H1 (cell line): ENCODE data around the gene BIN1. TPM values are rescaled to one million over a fixed set of nuclear protein-coding genes. Genes with fewer than 3 reads are reported as not detected.

ENCODE experiments used
- CTCF ChIA-PET: fragments of 300-600 bp; sonication (Branson Sonifier 250); formaldehyde crosslinking; loops from one replicate; lab custom pipeline; 2021; ENCODE audit not compliant: partially characterized antibody; lab: Charles Lee
- POLR2A ChIA-PET: fragments of 300-600 bp; sonication (Branson Sonifier 250); formaldehyde crosslinking; loops from one replicate; lab custom pipeline; 2021; ENCODE audit warnings: inconsistent platforms; ENCODE audit not compliant: partially characterized antibody; lab: Charles Lee
- DNase-seq, 2 experiments: peaks; one replicate each; pipeline versions ENCODE4 v3.0.0 to v3.0.0-alpha.2; 2010 to 2022; ENCODE audit warnings: low spot score in 2 of 2, low read depth in 1 of 2, mixed read lengths in 1 of 2
- FAIRE-seq: peaks from 2 replicates; lab custom pipeline; 2011; peaks lifted over from hg19 to GRCh38; lab: Jason Lieb, UNC
- H2AFZ ChIP-seq: 2 replicates; pipeline ENCODE4 v1.8.1; 2012; ENCODE audit warnings: low read length, inconsistent platforms
- H2AK5ac ChIP-seq: 2 replicates; pipeline ENCODE4 v1.6.1; 2013; ENCODE audit warnings: low read depth, low read length
- H2BK120ac ChIP-seq: replicated peaks from 2 replicates; pipeline ENCODE3; 2013; ENCODE audit warnings: low read depth, low read length, inconsistent platforms
- H2BK12ac ChIP-seq: 2 replicates; pipeline ENCODE4 v1.6.1; 2013; ENCODE audit warnings: low read depth, low read length
- H2BK15ac ChIP-seq: 2 replicates; pipeline ENCODE4 v1.6.1; 2013; ENCODE audit warnings: low read length
- H2BK20ac ChIP-seq: 2 replicates; pipeline ENCODE4 v1.6.1; 2013; ENCODE audit warnings: low read length
- H2BK5ac ChIP-seq: 2 replicates; pipeline ENCODE4 v1.6.1; 2013; ENCODE audit warnings: low read depth, low read length
- H3K14ac ChIP-seq: 2 replicates; pipeline ENCODE4 v1.6.1; 2013; ENCODE audit warnings: inconsistent platforms; ENCODE audit not compliant: insufficient read length
- H3K18ac ChIP-seq: 2 replicates; pipeline ENCODE4 v1.6.1; 2013; ENCODE audit warnings: low read length; ENCODE audit errors: extremely low read depth
- H3K23ac ChIP-seq: 2 replicates; pipeline ENCODE4 v1.6.1; 2013; ENCODE audit warnings: inconsistent platforms; ENCODE audit not compliant: insufficient read length
- H3K23me2 ChIP-seq: 2 replicates; pipeline ENCODE4 v1.6.1; 2013; ENCODE audit warnings: low read depth, low read length
- H3K27ac ChIP-seq: 2 replicates; pipeline ENCODE4 v1.6.1; 2011; ENCODE audit warnings: low read depth, low read length, inconsistent platforms
- H3K27me3 ChIP-seq, 4 experiments: replicated peaks in 1 of 4; 1 replicate in 1 of 4; 2 replicates in 3 of 4; pipeline versions ENCODE4 v1.6.1 to v1.8.1; 2011 to 2013; ENCODE audit warnings: low read length in 3 of 4, mild to moderate bottlenecking in 3 of 4, inconsistent platforms in 2 of 4, mixed read lengths in 2 of 4, moderate library complexity in 1 of 4; ENCODE audit not compliant: control insufficient read depth in 3 of 4, insufficient read depth in 3 of 4; ENCODE audit errors: extremely low read depth in 1 of 4
- H3K36me3 ChIP-seq, 4 experiments: 2 replicates each; pipeline versions ENCODE4 v1.6.1 to v1.8.1; 2011 to 2013; ENCODE audit warnings: mild to moderate bottlenecking in 4 of 4, low read length in 3 of 4, moderate library complexity in 2 of 4, control low read depth in 1 of 4, inconsistent platforms in 1 of 4; ENCODE audit not compliant: insufficient read depth in 4 of 4, control insufficient read depth in 2 of 4
- H3K4ac ChIP-seq: replicated peaks from 2 replicates; pipeline ENCODE3; 2013; ENCODE audit warnings: low read length, low read depth, mixed read lengths, inconsistent platforms; ENCODE audit not compliant: insufficient read length
- H3K4me1 ChIP-seq, 4 experiments: replicated peaks in 1 of 4; 1 replicate in 1 of 4; 2 replicates in 3 of 4; pipeline versions ENCODE4 v1.6.1 to v1.8.1; 2011 to 2013; ENCODE audit warnings: low read length in 3 of 4, inconsistent platforms in 2 of 4, mixed read lengths in 1 of 4; ENCODE audit not compliant: insufficient read depth in 4 of 4, control insufficient read depth in 3 of 4
- H3K4me2 ChIP-seq, 2 experiments: 2 replicates each; pipeline versions ENCODE4 v1.6.1 to v1.8.1; 2011 to 2013; ENCODE audit warnings: low read depth in 2 of 2, low read length in 2 of 2, control low read depth in 1 of 2, inconsistent platforms in 1 of 2, mild to moderate bottlenecking in 1 of 2; ENCODE audit not compliant: insufficient read depth in 1 of 2
- H3K4me3 ChIP-seq, 4 experiments: fragments of 200-600, 300-600 bp in 1 of 4; sonication (generic), shearing (Covaris generic), sonication (Bioruptor Twin) in 1 of 4; 2 replicates each; pipeline versions ENCODE4 v1.5.1 to v1.8.1; 2011 to 2016; ENCODE audit warnings: low read length in 4 of 4, low read depth in 3 of 4, control low read depth in 2 of 4, inconsistent platforms in 2 of 4, mild to moderate bottlenecking in 2 of 4, mixed read lengths in 1 of 4, moderate library complexity in 1 of 4; ENCODE audit not compliant: insufficient read depth in 2 of 4; ENCODE audit errors: extremely low read depth in 1 of 4
- H3K56ac ChIP-seq: replicated peaks from 2 replicates; pipeline ENCODE3; 2013; ENCODE audit warnings: low read depth, mild to moderate bottlenecking, mixed read lengths, low read length, inconsistent platforms; ENCODE audit not compliant: insufficient read length
- H3K79me1 ChIP-seq: 2 replicates; pipeline ENCODE4 v1.6.1; 2013; ENCODE audit warnings: low read depth, low read length, control low read depth
- H3K79me2 ChIP-seq, 2 experiments: 2 replicates each; pipeline versions ENCODE4 v1.6.1 to v1.8.1; 2012 to 2013; ENCODE audit warnings: low read length in 2 of 2, mild to moderate bottlenecking in 2 of 2, inconsistent platforms in 1 of 2; ENCODE audit not compliant: insufficient read depth in 2 of 2, control insufficient read depth in 1 of 2
- H3K9ac ChIP-seq, 4 experiments: replicated peaks in 1 of 4; 1 replicate in 1 of 4; 2 replicates in 3 of 4; pipeline versions ENCODE4 v1.6.1 to v1.8.1; 2011 to 2013; ENCODE audit warnings: low read depth in 3 of 4, low read length in 3 of 4, control low read depth in 2 of 4, mild to moderate bottlenecking in 2 of 4, moderate library complexity in 2 of 4, inconsistent platforms in 1 of 4; ENCODE audit errors: extremely low read depth in 1 of 4
- H3K9me3 ChIP-seq, 2 experiments: 2 replicates each; pipeline versions ENCODE4 v1.6.1 to v1.8.1; 2012 to 2013; ENCODE audit warnings: mild to moderate bottlenecking in 2 of 2, moderate library complexity in 2 of 2, control low read depth in 1 of 2, inconsistent platforms in 1 of 2, low read depth in 1 of 2, low read length in 1 of 2, mixed read lengths in 1 of 2; ENCODE audit not compliant: insufficient read depth in 2 of 2
- H4K20me1 ChIP-seq, 2 experiments: replicated peaks in 1 of 2; 2 replicates each; pipeline versions ENCODE3 to v1.8.1; 2011 to 2013; ENCODE audit warnings: inconsistent platforms in 2 of 2, low read length in 2 of 2, mild to moderate bottlenecking in 1 of 2; ENCODE audit not compliant: insufficient read depth in 2 of 2, control insufficient read depth in 1 of 2
- H4K5ac ChIP-seq: 2 replicates; pipeline ENCODE4 v1.6.1; 2013; ENCODE audit warnings: low read length, low read depth, mixed read lengths, inconsistent platforms; ENCODE audit not compliant: insufficient read length
- H4K8ac ChIP-seq: 2 replicates; pipeline ENCODE4 v1.8.0; 2013; ENCODE audit warnings: mild to moderate bottlenecking, moderate library complexity, low read length, inconsistent platforms; ENCODE audit not compliant: insufficient read depth; ENCODE audit errors: extremely low read depth
- H4K91ac ChIP-seq: replicated peaks from 2 replicates; pipeline ENCODE3; 2013; ENCODE audit warnings: low read length, mixed read lengths, inconsistent platforms; ENCODE audit not compliant: insufficient read length
- CBX8 ChIP-seq: fragments of 300-800, 300-1000 bp; sonication (generic); IDR thresholded peaks from 2 replicates; pipeline ENCODE4 v1.7.1; 2016; ENCODE audit warnings: low read depth, low read length, borderline replicate concordance
- FOSL1 ChIP-seq: IDR thresholded peaks from 2 replicates; pipeline ENCODE4 v1.6.1; 2011; ENCODE audit warnings: mild to moderate bottlenecking, low read depth, low read length, moderate library complexity; ENCODE audit not compliant: insufficient read depth
- JUND ChIP-seq: IDR thresholded peaks from 2 replicates; pipeline ENCODE4 v1.6.1; 2011; ENCODE audit warnings: mild to moderate bottlenecking, improper control_type of control experiment, low read length
- POLR2AphosphoS5 ChIP-seq: IDR thresholded peaks from 2 replicates; pipeline ENCODE4 v1.6.1; 2011; ENCODE audit warnings: low read depth, low read length
- RFX5 ChIP-seq: IDR thresholded peaks from 2 replicates; pipeline ENCODE4 v1.6.1; 2011; ENCODE audit warnings: low read depth, low read length, improper control_type of control experiment, borderline replicate concordance
- TBP ChIP-seq: IDR thresholded peaks from 2 replicates; pipeline ENCODE4 v1.6.1; 2011; ENCODE audit warnings: low read depth, low read length, improper control_type of control experiment
- WGBS, 2 experiments: shearing (Covaris generic) in 1 of 2; methylation state at CpG; one replicate each; pipeline versions ENCODE4 v1.1.6 to v1.1.7; 2013 to 2015; ENCODE audit warnings: low lambda C conversion rate in 2 of 2, mixed read lengths in 2 of 2, inconsistent platforms in 1 of 2, low coverage in 1 of 2, missing lambda C conversion rate in 1 of 2; ENCODE audit not compliant: insufficient replicate concordance in 2 of 2, insufficient coverage in 1 of 2, insufficient read length in 1 of 2; ENCODE audit errors: extremely low coverage in 1 of 2, missing lambda C conversion rate in 1 of 2; 5-methylcytosine and 5-hydroxymethylcytosine counted together
- polyA plus RNA-seq, 7 experiments: library from polyadenylated mRNA; depleted of rRNA in 3 of 7; stranded (reverse) in 5 of 7; unstranded in 2 of 7; fragments of >200 nt in 5 of 7; fragments of 200-250 nt in 2 of 7; gene quantifications; 1 replicate in 5 of 7; 2 replicates in 1 of 7; 4 replicates in 1 of 7; pipeline versions ENCODE4 v1.2.1 to v1.2.3, GENCODE V29; 2011 to 2013; ENCODE audit warnings: missing spikeins in 2 of 7, mixed read lengths in 2 of 7
- total RNA-seq: library from RNA; stranded (reverse); fragmentation: NEBNext Ultra II Directional; extraction: Animal tissue kit (Norgen Biotek cat#: 25700); gene quantifications from 2 replicates; pipeline ENCODE4 v1.2.1, GENCODE V29; 2021
- TF ChIP-seq, protein P1 (sequence below): IDR thresholded peaks from 2 replicates; pipeline ENCODE4 v1.6.1; 2011; ENCODE audit warnings: low read depth, mild to moderate bottlenecking, low read length; ENCODE audit not compliant: insufficient read depth

Gene BIN1
- total and polyA plus RNA-seq, 2 of the 8 experiments (the other 6 are each of a cell fraction or from before 2014, with no cell fraction given) = 23.6 to 35.6 TPM

DNA sequence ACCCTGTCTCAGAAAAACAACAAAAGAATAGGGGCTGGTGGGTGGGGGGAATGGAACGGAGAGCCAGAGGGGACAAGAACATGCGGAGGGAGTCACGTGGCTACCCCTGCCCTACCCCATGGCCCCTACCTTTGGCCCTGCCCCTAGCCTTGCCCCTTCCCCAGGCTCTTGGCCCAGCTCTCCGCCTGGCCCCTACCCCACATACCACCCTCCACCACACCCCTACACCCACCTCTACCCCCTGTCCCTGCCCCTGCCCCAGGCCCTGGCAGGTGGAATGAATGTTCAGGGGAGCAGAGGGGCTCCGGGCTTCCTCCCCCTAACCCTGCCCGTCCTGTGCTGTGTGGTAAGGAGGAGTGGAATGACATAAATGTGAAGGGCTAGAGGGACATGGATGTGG lies 15.1 kb downstream of the BIN1 start:
- H2BK5ac ChIP-seq = no peak overlapping the region
- H3K9me3 ChIP-seq = no peaks in the 10 kb centered on the region
- H3K9ac ChIP-seq = no peak overlapping the region
- TF ChIP-seq TBP (no peak), JUND (no peak), CBX8 (no peak), RFX5 (no peak), POLR2AphosphoS5 (no peak), FOSL1 (no peak)
- TF ChIP-seq, protein P1, sequence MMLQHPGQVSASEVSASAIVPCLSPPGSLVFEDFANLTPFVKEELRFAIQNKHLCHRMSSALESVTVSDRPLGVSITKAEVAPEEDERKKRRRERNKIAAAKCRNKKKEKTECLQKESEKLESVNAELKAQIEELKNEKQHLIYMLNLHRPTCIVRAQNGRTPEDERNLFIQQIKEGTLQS = no peak
- no peak overlapping the region for H3K23ac ChIP-seq
- no peak overlapping the region for H4K91ac ChIP-seq
- no peaks in the 10 kb centered on the region for H3K36me3 ChIP-seq
- H3K27me3 ChIP-seq = no peaks in the 10 kb centered on the region
- no peak overlapping the region for H4K8ac ChIP-seq
- H3K79me2 ChIP-seq = no peaks in the 10 kb centered on the region; a peak in 1 of 4 replicates
- no peak for DNase-seq
- no peak overlapping the region for H3K27ac ChIP-seq
- H2BK12ac ChIP-seq = peak overlapping the region; percentile 43; the same call in 1 of the 2 replicates
- FAIRE-seq = no peak
- H4K20me1 ChIP-seq = peaks cover 0 to 2% of the 10 kb centered on the region in 2 experiments
- no peak overlapping the region for H2AFZ ChIP-seq
- no peak overlapping the region for H3K18ac ChIP-seq
- ChIA-PET POLR2A (interaction anchor here (1.4 kb wide), 1 partner anchor 9 kb away, joined by 4 read pairs; no protein-coding TSS in a partner anchor), CTCF (interaction anchor here (2.0 kb wide), 1 partner anchor 24 kb away, joined by 7 read pairs; no protein-coding TSS in a partner anchor)
- H2BK15ac ChIP-seq = 0 out of 2 replicates have a peak overlapping the region, but pooled peaks have one; percentile 25
- H2AK5ac ChIP-seq = no peak overlapping the region
- no peak overlapping the region for H3K4me3 ChIP-seq
- H3K56ac ChIP-seq = no peak overlapping the region
- no peak overlapping the region for H3K4ac ChIP-seq
- H2BK20ac ChIP-seq = no peak overlapping the region
- no peak overlapping the region for H3K4me2 ChIP-seq
- 100% methylated on average over 5 of the region's 6 CpGs; no CpG with 5 or more reads in 1 of the 2 experiments for WGBS, 2 experiments
- no peak overlapping the region for H3K14ac ChIP-seq
- no peak overlapping the region for H4K5ac ChIP-seq
- peaks cover 2% of the 10 kb centered on the region for H3K79me1 ChIP-seq
- H3K4me1 ChIP-seq = peaks cover 0 to 41% (median 17%) of the 10 kb centered on the region in 4 experiments; a peak in 6 of 7 replicates
- H2BK120ac ChIP-seq = no peak overlapping the region
- no peaks in the 10 kb centered on the region for H3K23me2 ChIP-seq
